ENCODE data around the gene MR1. TPM values are rescaled to one million over a fixed set of nuclear protein-coding genes. Genes with fewer than 3 reads are reported as not detected.

MR1 gene
- total RNA-seq, 5 donors from 2014 or later (not counting 1 experiment from before 2014, with no cell fraction given): 18.3 to 30.7 (median 22.7) TPM

DNA sequence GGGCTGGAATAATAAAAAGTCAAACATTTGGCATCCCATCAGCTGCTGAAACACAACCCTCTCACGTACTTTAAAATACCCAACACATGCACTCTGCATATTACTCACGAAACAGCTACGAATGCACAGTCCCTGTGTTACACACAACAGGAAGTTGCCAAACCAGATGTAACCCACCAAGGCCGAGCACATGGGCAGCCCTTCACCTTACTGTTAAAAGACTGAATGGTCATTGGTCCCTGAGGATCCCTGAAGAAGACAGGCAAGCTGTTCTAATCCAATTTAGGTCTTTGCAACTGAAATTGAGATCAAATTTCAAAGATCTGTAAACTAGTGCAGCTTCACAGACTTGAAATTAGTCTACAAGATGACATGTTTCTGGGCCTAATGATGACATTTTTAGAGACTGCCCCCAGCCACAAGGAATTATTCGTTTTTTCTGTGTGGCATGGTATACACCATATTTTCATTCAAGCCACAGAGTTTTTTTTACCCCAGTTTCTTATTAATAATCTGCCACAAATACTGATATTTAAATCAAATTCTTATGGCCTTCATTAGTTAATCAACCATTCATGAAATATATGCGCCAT lies 29.1 kb downstream of the MR1 start:
- H3K36me3 Mint-ChIP-seq: peaks cover 26% of the 10 kb centered on the region
- H3K9me3 Mint-ChIP-seq: peaks cover 11 to 20% (median 14%) of the 10 kb centered on the region in 3 donors
- no peaks in the 10 kb centered on the region for H3K27me3 Mint-ChIP-seq
- H3K27ac Mint-ChIP-seq: peak overlapping the region; percentile 81 to 93
- 4% methylated on average over 4 of the region's 6 CpGs for WGBS (ENCODE audit: insufficient coverage)
- peaks cover 2% of the 10 kb centered on the region for H3K9me3 ChIP-seq
- H3K27me3 ChIP-seq (replicated peaks in 1 of 2; ENCODE audit: control insufficient read depth in 2 of 2, extremely low read depth in 1 of 2, insufficient read depth in 2 of 2, low read length in 1 of 2): no peaks in the 10 kb centered on the region
- ATAC-seq (replicated peaks in 1 of 4) (peak; percentile 67 to 93 (median 82)), DNase-seq (peak in 11 of 35 experiments; percentile 7 to 47 (median 19))
- H3K4me3 Mint-ChIP-seq: peak overlapping the region; percentile 65 to 76 (median 66)
- peaks cover 2 to 11% of the 10 kb centered on the region in 2 experiments for H3K4me1 ChIP-seq (ENCODE audit: control insufficient read depth in 1 of 2, extremely low read depth in 1 of 2, insufficient read depth in 2 of 2, low read length in 2 of 2)
- peaks cover 25 to 29% (median 26%) of the 10 kb centered on the region in 3 donors for H3K4me1 Mint-ChIP-seq
- ChIA-PET POLR2A (interaction anchor here (0.6 to 0.9 kb wide), 4 partner anchors 16 to 1747 kb away, joined by 3 to 4 read pairs (median 3); no protein-coding TSS in a partner anchor), CTCF (interaction anchor here (0.8 kb wide), 2 partner anchors 17 to 79 kb away, joined by 3 read pairs; no protein-coding TSS in a partner anchor)
- H3K36me3 ChIP-seq (ENCODE audit: control insufficient read depth in 2 of 2, extremely low read depth in 1 of 2, insufficient read depth in 1 of 2, low read length in 1 of 2): peaks cover 3 to 8% of the 10 kb centered on the region in 2 donors
- peak overlapping the region; percentile 65 for H3K27ac ChIP-seq (ENCODE audit: low read length)
- peak overlapping the region in 1 of 2 donors; percentile 37 for H3K4me3 ChIP-seq (ENCODE audit: control insufficient read depth in 1 of 2, extremely low read depth in 1 of 2, low read length in 1 of 2)

DNA sequence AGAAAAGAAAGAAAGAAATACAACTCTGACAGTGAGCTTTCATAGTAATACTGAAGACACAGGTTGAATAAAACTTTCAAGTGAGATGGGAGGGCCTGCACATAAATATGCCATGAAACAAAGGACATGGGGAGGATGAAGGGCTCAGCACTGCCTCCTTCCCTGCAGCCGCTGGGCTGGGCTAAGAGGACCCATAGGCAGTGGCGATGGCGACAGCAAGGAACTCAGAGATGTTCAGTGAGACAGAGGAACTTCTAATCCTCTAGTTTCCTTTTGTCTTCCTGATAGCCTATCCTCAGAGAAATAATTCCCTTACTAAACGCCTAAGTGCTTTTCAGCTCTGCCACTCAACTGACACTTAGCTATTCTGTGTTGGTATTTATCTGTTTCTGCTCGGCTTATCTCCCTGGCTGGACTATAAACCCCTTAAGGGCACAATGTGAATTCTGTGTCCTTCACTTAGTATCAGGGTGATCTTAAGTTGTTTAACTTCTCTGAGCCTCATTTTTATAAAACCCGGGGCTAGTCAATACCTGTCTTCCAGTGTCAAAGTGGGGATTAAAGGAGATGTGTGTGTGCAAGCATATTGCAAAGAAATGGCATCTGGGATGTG lies 30.3 kb downstream of the MR1 start:
- Histone ChIP-seq H3K27ac (ENCODE audit: low read length) (no peak overlapping the region), H3K4me1 (ENCODE audit: control insufficient read depth in 1 of 2, extremely low read depth in 1 of 2, insufficient read depth in 2 of 2, low read length in 2 of 2) (peaks cover 2 to 11% of the 10 kb centered on the region in 2 experiments), H3K4me3 (ENCODE audit: control insufficient read depth in 1 of 2, extremely low read depth in 1 of 2, low read length in 1 of 2) (no peak overlapping the region), H3K36me3 (ENCODE audit: control insufficient read depth in 2 of 2, extremely low read depth in 1 of 2, insufficient read depth in 1 of 2, low read length in 1 of 2) (peaks cover 0 to 4% of the 10 kb centered on the region in 2 donors), H3K9me3 (peaks cover under 1% of the 10 kb centered on the region), H3K27me3 (replicated peaks in 1 of 2; ENCODE audit: control insufficient read depth in 2 of 2, extremely low read depth in 1 of 2, insufficient read depth in 2 of 2, low read length in 1 of 2) (no peaks in the 10 kb centered on the region)
- no peak for ATAC-seq (replicated peaks in 1 of 4)
- H3K4me1 Mint-ChIP-seq: peaks cover 23 to 24% (median 23%) of the 10 kb centered on the region in 3 donors
- no peak overlapping the region for H3K4me3 Mint-ChIP-seq
- ChIA-PET POLR2A (interaction anchor here (0.6 to 0.7 kb wide), 2 partner anchors 22 to 29 kb away, joined by 3 to 10 read pairs; no protein-coding TSS in a partner anchor), CTCF (interaction anchor here in 1 of 2 donors (0.6 kb wide), 1 partner anchor 1123 kb away, joined by 10 read pairs; no protein-coding TSS in a partner anchor)
- peaks cover 15% of the 10 kb centered on the region for H3K36me3 Mint-ChIP-seq
- no peak for DNase-seq
- peak overlapping the region in 1 of 2 donors; percentile 70 for H3K27ac Mint-ChIP-seq
- H3K27me3 Mint-ChIP-seq: no peaks in the 10 kb centered on the region
- 100% methylated on average over 3 of the region's 6 CpGs for WGBS (ENCODE audit: insufficient coverage)
- peaks cover 5 to 11% (median 5%) of the 10 kb centered on the region in 3 donors for H3K9me3 Mint-ChIP-seq

DNA sequence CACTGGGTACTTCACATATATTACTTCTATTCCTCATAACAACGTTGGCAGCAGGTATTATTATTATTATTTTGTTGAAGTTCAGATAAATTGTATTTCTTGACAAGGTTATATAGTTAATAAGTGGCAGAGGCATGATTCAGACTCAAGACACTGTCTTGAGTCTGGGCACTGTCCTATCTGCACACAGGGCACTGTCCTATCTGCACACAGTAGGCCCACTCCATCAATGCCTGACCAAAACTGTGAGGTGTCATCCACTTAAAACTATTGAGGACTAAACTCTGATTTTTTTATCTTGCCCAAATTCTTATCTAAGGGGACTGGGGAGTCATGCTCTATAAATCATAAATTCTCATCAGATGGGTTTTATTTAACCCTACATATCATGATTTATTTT lies 30.9 kb downstream of the MR1 start:
- Histone ChIP-seq H3K4me1 (ENCODE audit: control insufficient read depth in 1 of 2, extremely low read depth in 1 of 2, insufficient read depth in 2 of 2, low read length in 2 of 2) (peaks cover 2 to 11% of the 10 kb centered on the region in 2 experiments), H3K36me3 (ENCODE audit: control insufficient read depth in 2 of 2, extremely low read depth in 1 of 2, insufficient read depth in 1 of 2, low read length in 1 of 2) (no peaks in the 10 kb centered on the region), H3K9me3 (no peaks in the 10 kb centered on the region), H3K27ac (ENCODE audit: low read length) (no peak overlapping the region), H3K27me3 (replicated peaks in 1 of 2; ENCODE audit: control insufficient read depth in 2 of 2, extremely low read depth in 1 of 2, insufficient read depth in 2 of 2, low read length in 1 of 2) (no peaks in the 10 kb centered on the region), H3K4me3 (ENCODE audit: control insufficient read depth in 1 of 2, extremely low read depth in 1 of 2, low read length in 1 of 2) (no peak overlapping the region)
- H3K27me3 Mint-ChIP-seq: no peaks in the 10 kb centered on the region
- H3K4me3 Mint-ChIP-seq: no peak overlapping the region
- POLR2A ChIA-PET: interaction anchor here in 1 of 2 donors (0.7 kb wide), 1 partner anchor 88 kb away, joined by 4 read pairs; no protein-coding TSS in a partner anchor
- peaks cover 23 to 24% (median 23%) of the 10 kb centered on the region in 3 donors for H3K4me1 Mint-ChIP-seq
- ATAC-seq (replicated peaks in 1 of 4) (no peak), DNase-seq (no peak)
- H3K36me3 Mint-ChIP-seq: peaks cover 9% of the 10 kb centered on the region
- no CpG with 5 or more reads among the region's 1 CpG for WGBS (ENCODE audit: insufficient coverage)
- CTCF ChIA-PET: no interaction called here
- no peak overlapping the region for H3K27ac Mint-ChIP-seq
- peaks cover 0 to 5% (median under 1%) of the 10 kb centered on the region in 3 donors for H3K9me3 Mint-ChIP-seq

DNA sequence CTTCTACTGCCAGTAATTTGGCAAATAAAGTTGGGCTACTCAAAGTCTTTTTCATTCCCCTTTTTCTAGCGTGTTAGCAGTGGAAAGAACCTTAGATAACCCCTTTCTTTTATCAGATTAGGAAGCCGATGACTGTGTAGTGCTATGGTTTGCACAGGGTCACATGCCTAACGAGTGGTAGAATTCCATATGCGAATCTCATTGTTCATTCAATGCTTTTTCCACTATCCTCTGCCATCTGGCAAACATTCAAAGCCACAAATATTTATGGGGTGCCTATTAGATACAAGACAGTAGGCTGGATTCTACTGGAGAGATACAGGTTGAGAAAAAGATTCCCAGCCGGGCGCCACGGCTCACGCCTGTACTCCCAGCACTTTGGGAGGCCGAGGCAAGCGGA lies 39.9 kb downstream of the MR1 start:
- Mint-ChIP-seq H3K27ac (no peak overlapping the region), H3K4me3 (no peak overlapping the region), H3K36me3 (peaks cover 2% of the 10 kb centered on the region), H3K27me3 (peaks cover 18 to 20% of the 10 kb centered on the region in 2 donors), H3K9me3 (no peaks in the 10 kb centered on the region), H3K4me1 (no peaks in the 10 kb centered on the region)
- Histone ChIP-seq H3K36me3 (ENCODE audit: control insufficient read depth in 2 of 2, extremely low read depth in 1 of 2, insufficient read depth in 1 of 2, low read length in 1 of 2) (no peaks in the 10 kb centered on the region), H3K27ac (ENCODE audit: low read length) (no peak overlapping the region), H3K4me1 (ENCODE audit: control insufficient read depth in 1 of 2, extremely low read depth in 1 of 2, insufficient read depth in 2 of 2, low read length in 2 of 2) (no peaks in the 10 kb centered on the region), H3K4me3 (ENCODE audit: control insufficient read depth in 1 of 2, extremely low read depth in 1 of 2, low read length in 1 of 2) (no peak overlapping the region), H3K9me3 (no peaks in the 10 kb centered on the region), H3K27me3 (replicated peaks in 1 of 2; ENCODE audit: control insufficient read depth in 2 of 2, extremely low read depth in 1 of 2, insufficient read depth in 2 of 2, low read length in 1 of 2) (peaks cover 0 to 10% of the 10 kb centered on the region in 2 experiments)
- no peak for DNase-seq
- ChIA-PET POLR2A (no interaction called here), CTCF (no interaction called here)
- 87% methylated on average over 3 of the region's 10 CpGs for WGBS (ENCODE audit: insufficient coverage)
- no peak for ATAC-seq (replicated peaks in 1 of 4)

DNA sequence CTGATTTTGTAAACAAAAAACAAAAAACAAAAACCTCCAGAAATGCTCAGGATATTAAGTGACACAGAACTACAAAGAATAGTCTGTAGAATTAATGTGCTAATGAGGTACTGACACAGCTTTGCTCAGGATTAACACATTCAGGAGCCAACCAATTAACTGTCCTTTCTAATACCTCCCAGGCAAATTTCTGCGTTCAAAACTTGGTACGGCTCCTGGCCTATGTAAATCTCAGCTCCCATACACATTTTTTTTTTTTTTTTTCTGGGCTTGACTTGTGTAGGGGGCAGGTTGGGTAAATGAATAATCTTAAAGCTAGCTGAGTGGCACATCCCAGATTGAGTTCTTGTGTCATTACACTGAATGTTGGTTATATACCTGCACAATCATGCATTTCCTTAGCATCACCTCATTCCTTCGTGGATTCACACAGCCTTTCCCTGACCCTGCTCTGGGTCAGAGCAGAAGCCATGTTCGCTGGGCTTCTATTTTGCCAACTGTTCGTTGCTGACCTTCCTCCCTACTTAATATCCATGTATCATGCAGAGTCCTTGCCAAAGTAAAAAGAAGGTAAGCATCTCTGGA lies 42.1 kb downstream of the MR1 start:
- POLR2A ChIA-PET: interaction anchor here (0.6 kb wide), 2 partner anchors 31 to 55 kb away, joined by 3 to 7 read pairs; no protein-coding TSS in a partner anchor
- DNase-seq: no peak
- Histone ChIP-seq H3K27me3 (replicated peaks in 1 of 2; ENCODE audit: control insufficient read depth in 2 of 2, extremely low read depth in 1 of 2, insufficient read depth in 2 of 2, low read length in 1 of 2) (peaks cover 0 to 10% of the 10 kb centered on the region in 2 experiments), H3K4me3 (ENCODE audit: control insufficient read depth in 1 of 2, extremely low read depth in 1 of 2, low read length in 1 of 2) (no peak overlapping the region), H3K36me3 (ENCODE audit: control insufficient read depth in 2 of 2, extremely low read depth in 1 of 2, insufficient read depth in 1 of 2, low read length in 1 of 2) (no peaks in the 10 kb centered on the region), H3K27ac (ENCODE audit: low read length) (no peak overlapping the region), H3K4me1 (ENCODE audit: control insufficient read depth in 1 of 2, extremely low read depth in 1 of 2, insufficient read depth in 2 of 2, low read length in 2 of 2) (no peaks in the 10 kb centered on the region), H3K9me3 (no peaks in the 10 kb centered on the region)
- no peak for ATAC-seq (replicated peaks in 1 of 4)
- peaks cover 2% of the 10 kb centered on the region for H3K36me3 Mint-ChIP-seq
- H3K4me1 Mint-ChIP-seq: peaks cover 0 to 6% (median 0%) of the 10 kb centered on the region in 3 donors
- 51% methylated on average over 3 of the region's 5 CpGs for WGBS (ENCODE audit: insufficient coverage)
- no peaks in the 10 kb centered on the region for H3K9me3 Mint-ChIP-seq
- H3K4me3 Mint-ChIP-seq: no peak overlapping the region
- H3K27me3 Mint-ChIP-seq: peaks cover 22 to 27% of the 10 kb centered on the region in 2 donors
- H3K27ac Mint-ChIP-seq: no peak overlapping the region
- CTCF ChIA-PET: interaction anchor here in 1 of 2 donors (0.7 kb wide), 2 partner anchors 9 to 55 kb away, joined by 3 read pairs; no protein-coding TSS in a partner anchor

DNA sequence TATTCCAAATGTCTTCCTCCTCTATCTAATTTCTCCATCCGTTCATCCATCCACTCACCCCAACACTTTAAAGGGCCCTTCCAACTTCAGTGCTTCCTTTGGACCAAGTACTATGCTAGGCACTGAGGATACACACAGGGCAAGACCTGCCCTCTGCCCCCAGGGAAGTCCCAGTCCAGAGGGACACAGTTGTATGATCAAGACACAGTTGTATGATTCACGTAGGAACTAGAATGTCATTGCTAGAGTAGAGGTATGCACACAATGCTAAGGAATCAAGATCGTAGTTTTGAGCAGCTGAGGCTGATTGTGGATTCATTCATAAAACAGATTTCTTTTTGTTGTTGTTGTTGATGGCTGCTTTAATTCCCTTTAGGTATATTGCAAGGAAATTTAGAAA lies 43.1 kb downstream of the MR1 start:
- no peak overlapping the region for H3K4me3 Mint-ChIP-seq
- peaks cover 2% of the 10 kb centered on the region for H3K36me3 Mint-ChIP-seq
- Histone ChIP-seq H3K4me3 (ENCODE audit: control insufficient read depth in 1 of 2, extremely low read depth in 1 of 2, low read length in 1 of 2) (no peak overlapping the region), H3K27me3 (replicated peaks in 1 of 2; ENCODE audit: control insufficient read depth in 2 of 2, extremely low read depth in 1 of 2, insufficient read depth in 2 of 2, low read length in 1 of 2) (peaks cover 0 to 10% of the 10 kb centered on the region in 2 experiments), H3K4me1 (ENCODE audit: control insufficient read depth in 1 of 2, extremely low read depth in 1 of 2, insufficient read depth in 2 of 2, low read length in 2 of 2) (no peaks in the 10 kb centered on the region), H3K27ac (ENCODE audit: low read length) (no peak overlapping the region), H3K36me3 (ENCODE audit: control insufficient read depth in 2 of 2, extremely low read depth in 1 of 2, insufficient read depth in 1 of 2, low read length in 1 of 2) (no peaks in the 10 kb centered on the region), H3K9me3 (no peaks in the 10 kb centered on the region)
- H3K4me1 Mint-ChIP-seq: peaks cover 0 to 6% (median 0%) of the 10 kb centered on the region in 3 donors
- CTCF ChIA-PET: interaction anchor here in 1 of 2 donors (0.6 kb wide), 1 partner anchor 43 kb away, joined by 3 read pairs; no protein-coding TSS in a partner anchor
- DNase-seq (no peak), ATAC-seq (replicated peaks in 1 of 4) (no peak)
- H3K27ac Mint-ChIP-seq: no peak overlapping the region
- peaks cover 24 to 27% of the 10 kb centered on the region in 2 donors for H3K27me3 Mint-ChIP-seq
- 83% methylated on average over 2 of the region's 3 CpGs for WGBS (ENCODE audit: insufficient coverage)
- POLR2A ChIA-PET: no interaction called here
- H3K9me3 Mint-ChIP-seq: no peaks in the 10 kb centered on the region

Data from T-cell (primary cell).